Suprapubic skin (tissue), 4 donors: Measurements from ENCODE around the gene CREBRF. TPM values are rescaled to one million over a fixed set of nuclear protein-coding genes. Genes with fewer than 3 reads are reported as not detected.

ENCODE experiments used
- DNase-seq, 2 donors: peaks; one replicate each; pipeline ENCODE4 v3.0.0-alpha.2; 2019; ENCODE audit warnings: low spot score in 2 of 2
- H3K27ac ChIP-seq: fragments of 200-600 bp; sonication (generic); one replicate; pipeline ENCODE4 v1.5.1; 2019
- H3K27me3 ChIP-seq: fragments of 200-600 bp; sonication (generic); one replicate; pipeline ENCODE4 v1.5.1; 2019
- H3K36me3 ChIP-seq: fragments of 200-600 bp; sonication (generic); one replicate; pipeline ENCODE4 v1.5.1; 2019
- H3K4me1 ChIP-seq: fragments of 200-600 bp; sonication (generic); one replicate; pipeline ENCODE4 v1.5.1; 2019
- H3K4me3 ChIP-seq: fragments of 200-600 bp; sonication (generic); one replicate; pipeline ENCODE4 v1.5.1; 2019; ENCODE audit warnings: mild to moderate bottlenecking
- H3K9me3 ChIP-seq: fragments of 200-600 bp; sonication (generic); one replicate; pipeline ENCODE4 v1.5.1; 2019
- EP300 ChIP-seq: sonication (generic); formaldehyde crosslinking; IDR thresholded peaks from one replicate; pipeline ENCODE4 v1.6.1; 2017; ENCODE audit warnings: antibody characterized with exemption
- POLR2A ChIP-seq, 2 donors: fragments of 450-650 bp; IDR thresholded peaks; one replicate each; pipeline ENCODE4 v1.6.1; 2017; ENCODE audit warnings: antibody characterized with exemption in 2 of 2, mild to moderate bottlenecking in 2 of 2, moderate library complexity in 2 of 2
- POLR2AphosphoS5 ChIP-seq, 3 donors: sonication (generic); formaldehyde crosslinking; IDR thresholded peaks; one replicate each; pipeline ENCODE4 v1.6.1; 2017; ENCODE audit warnings: antibody characterized with exemption in 3 of 3
- WGBS: methylation state at CpG from one replicate; pipeline ENCODE4 v1.1.5; 2018; 5-methylcytosine and 5-hydroxymethylcytosine counted together
- total RNA-seq, 4 donors: library from RNA; depleted of rRNA; stranded (reverse); fragments of >200 nt; gene quantifications; one replicate each; pipeline ENCODE4 v1.1.0, GENCODE V29; 2016
- TF ChIP-seq, protein P1 (sequence below), 2 donors: fragments of 200-600 bp in 1 of 2; fragments of 450-650 bp in 1 of 2; sonication (generic) in 1 of 2; IDR thresholded peaks; one replicate each; pipeline ENCODE4 v1.5.1; 2016 to 2019; ENCODE audit warnings: antibody characterized with exemption in 2 of 2, mild to moderate bottlenecking in 1 of 2, moderate library complexity in 1 of 2

The CREBRF gene
- total RNA-seq, 4 donors from 2014 or later = 21.8 to 65.5 (median 28.5) TPM

DNA sequence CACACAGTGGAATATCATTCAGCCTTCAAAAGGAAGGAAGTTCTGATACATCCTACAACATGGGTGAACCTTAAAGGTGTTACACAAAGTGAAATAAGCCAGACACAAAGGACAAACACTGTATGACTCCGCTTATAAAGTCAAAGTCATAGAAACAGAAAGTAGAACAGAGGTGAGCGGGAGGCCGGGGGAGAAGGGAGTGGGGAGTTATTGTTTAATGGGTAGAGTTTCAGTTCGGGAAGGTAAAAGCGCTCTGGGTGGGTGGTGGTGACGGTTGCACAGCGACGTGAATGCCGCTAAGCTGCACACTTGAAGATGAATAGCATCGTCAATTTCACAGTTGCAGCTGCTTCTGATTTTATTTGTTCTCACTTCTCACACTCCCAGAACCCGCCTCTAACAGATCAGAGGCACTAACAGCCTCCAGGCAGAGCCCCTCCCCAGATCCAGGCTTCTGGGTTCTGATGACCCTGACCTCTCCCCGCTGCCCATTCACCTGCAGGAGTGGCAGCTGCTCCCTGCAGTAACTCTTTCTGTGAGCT lies 122.3 kb downstream of the CREBRF start:
- H3K4me3 ChIP-seq = no peak overlapping the region
- H3K9me3 ChIP-seq = no peaks in the 10 kb centered on the region
- no peaks in the 10 kb centered on the region for H3K36me3 ChIP-seq
- H3K27ac ChIP-seq = no peak overlapping the region
- TF ChIP-seq POLR2AphosphoS5 (IDR thresholded peaks at IDR 0.05) (no peak), EP300 (no peak), POLR2A (IDR thresholded peaks at IDR 0.05) (no peak)
- TF ChIP-seq, protein P1, sequence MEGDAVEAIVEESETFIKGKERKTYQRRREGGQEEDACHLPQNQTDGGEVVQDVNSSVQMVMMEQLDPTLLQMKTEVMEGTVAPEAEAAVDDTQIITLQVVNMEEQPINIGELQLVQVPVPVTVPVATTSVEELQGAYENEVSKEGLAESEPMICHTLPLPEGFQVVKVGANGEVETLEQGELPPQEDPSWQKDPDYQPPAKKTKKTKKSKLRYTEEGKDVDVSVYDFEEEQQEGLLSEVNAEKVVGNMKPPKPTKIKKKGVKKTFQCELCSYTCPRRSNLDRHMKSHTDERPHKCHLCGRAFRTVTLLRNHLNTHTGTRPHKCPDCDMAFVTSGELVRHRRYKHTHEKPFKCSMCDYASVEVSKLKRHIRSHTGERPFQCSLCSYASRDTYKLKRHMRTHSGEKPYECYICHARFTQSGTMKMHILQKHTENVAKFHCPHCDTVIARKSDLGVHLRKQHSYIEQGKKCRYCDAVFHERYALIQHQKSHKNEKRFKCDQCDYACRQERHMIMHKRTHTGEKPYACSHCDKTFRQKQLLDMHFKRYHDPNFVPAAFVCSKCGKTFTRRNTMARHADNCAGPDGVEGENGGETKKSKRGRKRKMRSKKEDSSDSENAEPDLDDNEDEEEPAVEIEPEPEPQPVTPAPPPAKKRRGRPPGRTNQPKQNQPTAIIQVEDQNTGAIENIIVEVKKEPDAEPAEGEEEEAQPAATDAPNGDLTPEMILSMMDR (IDR thresholded peaks at IDR 0.05) = no peak
- no peaks in the 10 kb centered on the region for H3K27me3 ChIP-seq
- no peak for DNase-seq
- no peaks in the 10 kb centered on the region for H3K4me1 ChIP-seq
- 83% methylated on average over 12 of the region's 12 CpGs for WGBS

GRCh38 chr5:173180331-173180730 lies 124.2 kb downstream of the CREBRF start:
- DNase-seq = no peak
- Histone ChIP-seq H3K27ac (no peak overlapping the region), H3K36me3 (no peaks in the 10 kb centered on the region), H3K4me1 (no peaks in the 10 kb centered on the region), H3K4me3 (no peak overlapping the region), H3K9me3 (no peaks in the 10 kb centered on the region), H3K27me3 (no peaks in the 10 kb centered on the region)
- TF ChIP-seq POLR2AphosphoS5 (IDR thresholded peaks at IDR 0.05) = no peak
- TF ChIP-seq EP300 = no peak
- no peak for TF ChIP-seq POLR2A (IDR thresholded peaks at IDR 0.05)
- TF ChIP-seq, protein P1 (IDR thresholded peaks at IDR 0.05) = no peak
- WGBS = 45% methylated on average over 2 of the region's 2 CpGs

DNA sequence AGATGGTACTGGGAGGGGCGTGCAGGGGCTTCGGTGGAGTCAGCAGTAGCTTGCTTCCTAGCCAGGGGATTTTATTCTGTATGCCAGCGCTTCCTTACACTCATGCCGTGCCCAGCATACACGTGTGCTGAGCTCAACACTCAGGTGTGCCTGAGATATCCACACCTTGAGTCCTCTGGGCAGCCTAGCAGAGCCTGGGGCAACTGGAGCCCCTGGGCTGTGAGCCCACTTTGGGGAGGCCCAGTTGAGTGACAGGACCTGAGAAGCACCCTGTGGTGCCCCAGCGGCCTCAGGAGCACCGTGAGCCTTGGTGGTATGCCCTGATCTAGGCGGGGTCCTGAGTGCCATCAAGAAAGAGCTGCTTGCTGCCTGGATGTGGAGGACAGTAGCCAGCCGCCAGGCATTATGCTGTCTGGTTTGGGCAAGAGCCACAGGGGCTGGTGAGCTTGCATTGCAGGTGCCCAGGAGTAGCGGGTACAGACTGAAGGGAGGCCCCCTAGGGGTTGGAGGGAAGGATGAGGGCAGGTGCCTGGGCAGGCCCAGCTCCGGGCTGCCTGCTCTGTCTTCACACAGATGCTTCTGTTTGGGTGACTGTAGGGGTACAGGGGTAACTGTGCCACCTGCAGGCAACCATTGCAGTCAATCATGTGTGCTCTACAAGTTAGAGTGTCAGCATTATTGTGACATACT lies 131.0 kb downstream of the CREBRF start:
- H3K9me3 ChIP-seq = no peaks in the 10 kb centered on the region
- no peak overlapping the region for H3K27ac ChIP-seq
- TF ChIP-seq, protein P1 (IDR thresholded peaks at IDR 0.05) = no peak
- TF ChIP-seq POLR2A (IDR thresholded peaks at IDR 0.05) = no peak
- TF ChIP-seq POLR2AphosphoS5 (IDR thresholded peaks at IDR 0.05) = no peak
- no peak for TF ChIP-seq EP300
- no peak for DNase-seq
- no peaks in the 10 kb centered on the region for H3K27me3 ChIP-seq
- 68% methylated on average over 7 of the region's 11 CpGs for WGBS
- no peak overlapping the region for H3K4me3 ChIP-seq
- H3K36me3 ChIP-seq = no peaks in the 10 kb centered on the region
- H3K4me1 ChIP-seq = no peaks in the 10 kb centered on the region

DNA sequence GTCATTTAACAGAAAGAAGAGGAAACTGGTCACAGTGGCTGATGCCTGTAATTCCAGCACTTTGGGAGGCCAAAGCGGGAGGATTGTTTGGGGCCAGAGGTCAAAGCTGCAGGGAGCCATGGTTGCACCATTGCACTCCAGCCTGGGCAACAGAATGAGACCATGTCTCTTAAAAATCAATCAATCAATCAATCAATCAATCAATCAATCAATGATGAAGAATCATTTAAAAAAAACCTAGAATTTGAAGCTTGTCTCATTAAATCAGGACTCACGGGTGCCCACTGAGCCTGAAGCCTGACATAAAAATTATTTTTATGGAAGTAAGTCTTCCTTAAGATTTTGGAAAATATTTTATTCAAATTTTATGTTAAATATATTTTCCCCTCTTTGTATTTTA lies 132.1 kb downstream of the CREBRF start:
- WGBS = 69% methylated on average over 2 of the region's 2 CpGs
- no peak for DNase-seq
- Histone ChIP-seq H3K4me3 (no peak overlapping the region), H3K9me3 (no peaks in the 10 kb centered on the region), H3K4me1 (no peaks in the 10 kb centered on the region), H3K27ac (no peak overlapping the region), H3K27me3 (no peaks in the 10 kb centered on the region), H3K36me3 (no peaks in the 10 kb centered on the region)
- TF ChIP-seq, protein P1 (IDR thresholded peaks at IDR 0.05) = no peak
- TF ChIP-seq POLR2AphosphoS5 (IDR thresholded peaks at IDR 0.05) = no peak

Other genes starting within 250 kb of the CREBRF start
- 100 to 1,000 TPM in 1 of 4 donors, 10 to 100 TPM in 3; 81.2 to 106 (median 91.8) TPM for gene ERGIC1, start 222.1 kb upstream of the CREBRF start, total RNA-seq
- gene RPL26L1, start 96.9 kb upstream of the CREBRF start, total RNA-seq = 10 to 100 TPM; 14.2 to 30.7 (median 21.9) TPM
- 10 to 100 TPM; 73.7 to 91.3 (median 82.1) TPM for gene ATP6V0E1, start 72.6 kb upstream of the CREBRF start, total RNA-seq
- 10 to 100 TPM in 2 of 4 donors, 1 to 10 TPM in 2; 7.1 to 16.5 (median 9.2) TPM for gene BNIP1, start 88.2 kb downstream of the CREBRF start, total RNA-seq
- gene NKX2-5, start 178.9 kb downstream of the CREBRF start, total RNA-seq = not detected